22Rv1 (cell line): ENCODE results near the gene NR1D1.
A peak's percentile ranks its signal among the peaks of the same experiment; 100 is the strongest.

ENCODE experiments used
- H3K27ac ChIP-seq: fragments of 450-650 bp; 2 replicates; pipeline ENCODE4 v1.5.1; 2017
- CTCF ChIP-seq: fragments of 450-650 bp; IDR thresholded peaks from 2 replicates; pipeline ENCODE4 v1.5.1; 2017; ENCODE audit warnings: mild to moderate bottlenecking
- ZFX ChIP-seq: fragments of 450-650 bp; IDR thresholded peaks from 2 replicates; pipeline ENCODE4 v1.6.1; 2017; ENCODE audit warnings: antibody characterized with exemption, borderline replicate concordance

The NR1D1 gene

GRCh38 chr17:40075201-40075941 is 25.0 kb downstream of the NR1D1 start:
- no peak overlapping the region for H3K27ac ChIP-seq
- TF ChIP-seq CTCF (peak; percentile 91), ZFX (no peak)

GRCh38 chr17:40074871-40075200 is 25.6 kb downstream of the NR1D1 start:
- H3K27ac ChIP-seq: no peak overlapping the region
- no peak for TF ChIP-seq CTCF
- TF ChIP-seq ZFX: no peak

GRCh38 chr17:40074175-40074512 is 26.2 kb downstream of the NR1D1 start:
- TF ChIP-seq CTCF: no peak
- no peak for TF ChIP-seq ZFX
- no peak overlapping the region for H3K27ac ChIP-seq

- TF ChIP-seq CTCF (no peak), ZFX (no peak)
- no peak overlapping the region for H3K27ac ChIP-seq
Measured at GRCh38 chr17:40073454-40074174, 26.8 kb downstream of the NR1D1 start.

GRCh38 chr17:40072735-40073346 is 27.5 kb downstream of the NR1D1 start:
- 0 out of 2 replicates have a peak overlapping the region, but pooled peaks have one; percentile 27 for H3K27ac ChIP-seq
- TF ChIP-seq ZFX (no peak), CTCF (no peak)

- TF ChIP-seq ZFX (no peak), CTCF (no peak)
- peak overlapping the region; percentile 27 for H3K27ac ChIP-seq
Measured at GRCh38 chr17:40072040-40072734, 28.2 kb downstream of the NR1D1 start.
